HS-5 (cell line): ENCODE measurements around the gene GOLGA6L7.
"Not testable (repeated sequence)": the region's sequence is repeated elsewhere in the genome, so short reads cannot be mapped to it uniquely, and the experiment has no call there.

Source experiments
- DNase-seq: peaks from one replicate; pipeline ENCODE4 v3.0.0-alpha.2; 2012; ENCODE audit warnings: low read depth

Gene GOLGA6L7

GRCh38 chr15:28884151-28884940 lies 35.9 kb upstream of the GOLGA6L7 start:
- no peak for DNase-seq

- DNase-seq = no peak
These were observed 33.2 kb upstream of the GOLGA6L7 start for GRCh38 chr15:28881600-28881999.

GRCh38 chr15:28881170-28881569 lies 32.7 kb upstream of the GOLGA6L7 start:
- no peak for DNase-seq

- DNase-seq = no peak
These were observed 32.2 kb upstream of the GOLGA6L7 start for GRCh38 chr15:28880680-28881079.

- DNase-seq = no peak
These were observed 31.1 kb upstream of the GOLGA6L7 start for GRCh38 chr15:28879551-28879950.

GRCh38 chr15:28878209-28878608 lies 29.8 kb upstream of the GOLGA6L7 start:
- DNase-seq = no peak

- DNase-seq = no peak
These were observed 28.4 kb upstream of the GOLGA6L7 start for GRCh38 chr15:28876845-28877185.

GRCh38 chr15:28876131-28876844 lies 27.8 kb upstream of the GOLGA6L7 start:
- no peak for DNase-seq

- no peak for DNase-seq
These were observed 27.1 kb upstream of the GOLGA6L7 start for GRCh38 chr15:28875461-28876000.

GRCh38 chr15:28873585-28874190 lies 25.2 kb upstream of the GOLGA6L7 start:
- no peak for DNase-seq

GRCh38 chr15:28873006-28873405 lies 24.6 kb upstream of the GOLGA6L7 start:
- DNase-seq = no peak

- DNase-seq = no peak
These were observed 22.7 kb upstream of the GOLGA6L7 start for GRCh38 chr15:28871168-28871567.

- no peak for DNase-seq
These were observed 20.4 kb upstream of the GOLGA6L7 start for GRCh38 chr15:28868744-28869345.

- DNase-seq = not testable (repeated sequence)
These were observed 13.3 kb upstream of the GOLGA6L7 start for GRCh38 chr15:28861589-28862293.

GRCh38 chr15:28861031-28861534 lies 12.6 kb upstream of the GOLGA6L7 start:
- no peak for DNase-seq

GRCh38 chr15:28854578-28854977 lies 6.1 kb upstream of the GOLGA6L7 start:
- not testable (repeated sequence) for DNase-seq

- not testable (repeated sequence) for DNase-seq
These were observed 5.2 kb upstream of the GOLGA6L7 start for GRCh38 chr15:28853654-28854053.

- DNase-seq = not testable (repeated sequence)
These were observed 1.3 kb upstream of the GOLGA6L7 start for GRCh38 chr15:28849766-28850165.

GRCh38 chr15:28849271-28849670 lies 827 bp upstream of the GOLGA6L7 start:
- not testable (repeated sequence) for DNase-seq

GRCh38 chr15:28847959-28848358 lies 485 bp downstream of the GOLGA6L7 start:
- DNase-seq = not testable (repeated sequence)

GRCh38 chr15:28847247-28847646 lies 1.2 kb downstream of the GOLGA6L7 start:
- DNase-seq = not testable (repeated sequence)
